ENCODE results near the gene RSPRY1. TPM values are rescaled to one million over a fixed set of nuclear protein-coding genes. Genes with fewer than 3 reads are reported as not detected.

RSPRY1 gene
- total RNA-seq, 4 donors from 2014 or later: 22.7 to 40.6 (median 28.9) TPM

- TF ChIP-seq, protein P1, sequence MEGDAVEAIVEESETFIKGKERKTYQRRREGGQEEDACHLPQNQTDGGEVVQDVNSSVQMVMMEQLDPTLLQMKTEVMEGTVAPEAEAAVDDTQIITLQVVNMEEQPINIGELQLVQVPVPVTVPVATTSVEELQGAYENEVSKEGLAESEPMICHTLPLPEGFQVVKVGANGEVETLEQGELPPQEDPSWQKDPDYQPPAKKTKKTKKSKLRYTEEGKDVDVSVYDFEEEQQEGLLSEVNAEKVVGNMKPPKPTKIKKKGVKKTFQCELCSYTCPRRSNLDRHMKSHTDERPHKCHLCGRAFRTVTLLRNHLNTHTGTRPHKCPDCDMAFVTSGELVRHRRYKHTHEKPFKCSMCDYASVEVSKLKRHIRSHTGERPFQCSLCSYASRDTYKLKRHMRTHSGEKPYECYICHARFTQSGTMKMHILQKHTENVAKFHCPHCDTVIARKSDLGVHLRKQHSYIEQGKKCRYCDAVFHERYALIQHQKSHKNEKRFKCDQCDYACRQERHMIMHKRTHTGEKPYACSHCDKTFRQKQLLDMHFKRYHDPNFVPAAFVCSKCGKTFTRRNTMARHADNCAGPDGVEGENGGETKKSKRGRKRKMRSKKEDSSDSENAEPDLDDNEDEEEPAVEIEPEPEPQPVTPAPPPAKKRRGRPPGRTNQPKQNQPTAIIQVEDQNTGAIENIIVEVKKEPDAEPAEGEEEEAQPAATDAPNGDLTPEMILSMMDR (IDR thresholded peaks at IDR 0.05): no peak
- peak; percentile 39 for ATAC-seq (ENCODE audit: low FRiP score)
- no peak for DNase-seq (ENCODE audit: low spot score)
Observed at GRCh38 chr16:57276596-57276995, 90.5 kb downstream of the RSPRY1 start.

- TF ChIP-seq, protein P1 (IDR thresholded peaks at IDR 0.05): no peak
- ATAC-seq (ENCODE audit: low FRiP score) (no peak), DNase-seq (ENCODE audit: low spot score) (no peak)
Observed at GRCh38 chr16:57277586-57277985, 91.5 kb downstream of the RSPRY1 start.

GRCh38 chr16:57278494-57278893 is 92.4 kb downstream of the RSPRY1 start:
- TF ChIP-seq, protein P1 (IDR thresholded peaks at IDR 0.05): no peak
- DNase-seq (ENCODE audit: low spot score) (no peak), ATAC-seq (ENCODE audit: low FRiP score) (no peak)

- TF ChIP-seq, protein P1 (IDR thresholded peaks at IDR 0.05): no peak
- ATAC-seq (ENCODE audit: low FRiP score) (no peak), DNase-seq (ENCODE audit: low spot score) (no peak)
Observed at GRCh38 chr16:57279780-57280638, 93.9 kb downstream of the RSPRY1 start.

DNA sequence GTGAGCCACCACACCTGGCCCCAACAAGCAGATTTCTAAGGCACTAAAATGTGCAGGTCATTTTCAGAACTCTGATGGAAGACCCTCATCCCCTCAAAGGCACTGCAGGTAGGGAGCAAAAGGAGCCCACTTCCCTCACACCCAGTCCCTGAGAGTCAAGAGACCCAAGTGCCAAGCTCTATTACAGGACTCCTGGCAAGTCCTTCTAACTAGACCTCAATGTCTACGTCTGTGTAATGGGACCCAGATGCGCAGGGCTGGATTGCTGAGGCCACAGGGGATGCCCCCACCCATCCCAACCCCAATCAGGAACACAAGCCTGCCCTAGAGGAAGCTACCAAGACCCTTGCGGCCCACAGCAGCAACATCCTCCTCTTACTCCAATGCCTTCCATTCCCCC is 95.7 kb downstream of the RSPRY1 start:
- DNase-seq (ENCODE audit: low spot score) (no peak), ATAC-seq (ENCODE audit: low FRiP score) (no peak)
- TF ChIP-seq, protein P1 (IDR thresholded peaks at IDR 0.05): no peak

DNA sequence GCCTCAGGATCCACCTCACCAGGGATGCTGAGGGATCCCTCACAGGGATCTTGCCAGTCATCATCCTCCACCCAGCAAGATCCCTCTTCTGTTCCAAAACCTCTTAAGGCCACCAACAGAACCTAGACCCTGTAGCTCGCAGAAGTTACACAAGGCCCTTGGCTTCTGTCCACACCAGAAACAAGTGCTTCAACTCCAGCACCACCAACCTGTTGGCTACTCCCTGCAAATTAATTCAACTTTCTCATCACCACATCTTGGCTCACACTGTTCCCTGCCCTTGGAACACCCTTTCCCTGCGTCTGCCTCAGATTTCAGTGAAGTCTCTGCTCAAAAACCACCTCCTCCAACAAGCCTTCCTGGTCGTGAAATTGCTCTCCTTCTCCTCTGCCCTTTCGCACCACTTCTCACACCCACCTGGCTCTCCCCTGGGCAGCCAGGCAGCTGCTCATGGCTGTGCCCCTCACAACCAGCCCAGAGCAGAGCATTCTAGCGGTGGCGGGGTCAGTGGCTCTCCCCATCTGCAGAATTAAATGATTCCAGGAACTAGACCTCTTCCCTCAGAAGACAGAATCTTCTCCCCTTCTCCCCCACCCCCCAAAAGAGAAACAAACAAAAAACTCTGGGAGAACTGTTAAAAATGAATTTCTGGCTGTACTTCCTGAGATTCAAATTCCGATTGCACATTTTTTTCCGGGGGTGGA is 96.5 kb downstream of the RSPRY1 start:
- DNase-seq (ENCODE audit: low spot score) (no peak), ATAC-seq (ENCODE audit: low FRiP score) (no peak)

More for the DNA sequence above, 96.5 kb downstream of the RSPRY1 start:
- TF ChIP-seq, protein P1 (IDR thresholded peaks at IDR 0.05): no peak

Measured in omental fat pad (tissue), 4 donors.